ENCODE measurements around the gene CCDC88B. TPM values are rescaled to one million over a fixed set of nuclear protein-coding genes. Genes with fewer than 3 reads are reported as not detected.

The CCDC88B gene
- total and polyA plus RNA-seq, 10 of the 15 experiments (the other 5 are each of a cell fraction or from before 2014, with no cell fraction given), result 0.24 to 66.0 (median 19.2) TPM

GRCh38 chr11:64304316-64305072 lies 35.5 kb upstream of the CCDC88B start (continued):
- TF ChIP-seq, protein P1, sequence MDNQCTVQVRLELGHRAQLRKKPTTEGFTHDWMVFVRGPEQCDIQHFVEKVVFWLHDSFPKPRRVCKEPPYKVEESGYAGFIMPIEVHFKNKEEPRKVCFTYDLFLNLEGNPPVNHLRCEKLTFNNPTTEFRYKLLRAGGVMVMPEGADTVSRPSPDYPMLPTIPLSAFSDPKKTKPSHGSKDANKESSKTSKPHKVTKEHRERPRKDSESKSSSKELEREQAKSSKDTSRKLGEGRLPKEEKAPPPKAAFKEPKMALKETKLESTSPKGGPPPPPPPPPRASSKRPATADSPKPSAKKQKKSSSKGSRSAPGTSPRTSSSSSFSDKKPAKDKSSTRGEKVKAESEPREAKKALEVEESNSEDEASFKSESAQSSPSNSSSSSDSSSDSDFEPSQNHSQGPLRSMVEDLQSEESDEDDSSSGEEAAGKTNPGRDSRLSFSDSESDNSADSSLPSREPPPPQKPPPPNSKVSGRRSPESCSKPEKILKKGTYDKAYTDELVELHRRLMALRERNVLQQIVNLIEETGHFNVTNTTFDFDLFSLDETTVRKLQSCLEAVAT (IDR thresholded peaks at IDR 0.05), result peak; percentile 84
- TF ChIP-seq YBX1 (IDR thresholded peaks at IDR 0.05) (no peak), ZZZ3 (IDR thresholded peaks at IDR 0.05; ENCODE audit: control insufficient read depth, insufficient read length, low read depth) (no peak), CHD1 (IDR thresholded peaks at IDR 0.05; ENCODE audit: low read depth, low read length) (0 out of 2 replicates have a peak, but pooled peaks have one; percentile 46), CREB1 (IDR thresholded peaks at IDR 0.05; ENCODE audit: low read depth) (0 out of 2 replicates have a peak, but pooled peaks have one; percentile 32), BMI1 (IDR thresholded peaks at IDR 0.05; ENCODE audit: borderline replicate concordance) (no peak), MYB (IDR thresholded peaks at IDR 0.05; ENCODE audit: borderline replicate concordance, low read depth, low read length) (no peak), RB1 (IDR thresholded peaks at IDR 0.05; ENCODE audit: borderline replicate concordance) (peak; percentile 25; the same call in 1 of the 2 replicates), HSF1 (IDR thresholded peaks at IDR 0.05; ENCODE audit: low read depth, low read length) (no peak), ETV6 (conservative IDR thresholded peaks at IDR 0.05 in 1 of 2, IDR thresholded peaks at IDR 0.05 in 1 of 2; ENCODE audit: borderline replicate concordance in 1 of 2, low read depth in 1 of 2) (no peak), TAF1 (IDR thresholded peaks at IDR 0.05; ENCODE audit: borderline replicate concordance, low read depth, low read length) (no peak), MXI1 (IDR thresholded peaks at IDR 0.05; ENCODE audit: low read depth, low read length) (peak; percentile 79; the same call in 1 of the 2 replicates), POU2F2 (IDR thresholded peaks at IDR 0.05; ENCODE audit: borderline replicate concordance, low read depth, low read length) (0 out of 3 replicates have a peak, but pooled peaks have one; percentile 9), EP300 (IDR thresholded peaks at IDR 0.05; ENCODE audit: borderline replicate concordance in 1 of 2, control insufficient read depth in 1 of 2, low read depth in 2 of 2, low read length in 2 of 2) (no peak), JUNB (IDR thresholded peaks at IDR 0.05) (0 out of 2 replicates have a peak, but pooled peaks have one; percentile 12), NFXL1 (IDR thresholded peaks at IDR 0.05; ENCODE audit: borderline replicate concordance) (no peak)
- TF ChIP-seq, protein P2, sequence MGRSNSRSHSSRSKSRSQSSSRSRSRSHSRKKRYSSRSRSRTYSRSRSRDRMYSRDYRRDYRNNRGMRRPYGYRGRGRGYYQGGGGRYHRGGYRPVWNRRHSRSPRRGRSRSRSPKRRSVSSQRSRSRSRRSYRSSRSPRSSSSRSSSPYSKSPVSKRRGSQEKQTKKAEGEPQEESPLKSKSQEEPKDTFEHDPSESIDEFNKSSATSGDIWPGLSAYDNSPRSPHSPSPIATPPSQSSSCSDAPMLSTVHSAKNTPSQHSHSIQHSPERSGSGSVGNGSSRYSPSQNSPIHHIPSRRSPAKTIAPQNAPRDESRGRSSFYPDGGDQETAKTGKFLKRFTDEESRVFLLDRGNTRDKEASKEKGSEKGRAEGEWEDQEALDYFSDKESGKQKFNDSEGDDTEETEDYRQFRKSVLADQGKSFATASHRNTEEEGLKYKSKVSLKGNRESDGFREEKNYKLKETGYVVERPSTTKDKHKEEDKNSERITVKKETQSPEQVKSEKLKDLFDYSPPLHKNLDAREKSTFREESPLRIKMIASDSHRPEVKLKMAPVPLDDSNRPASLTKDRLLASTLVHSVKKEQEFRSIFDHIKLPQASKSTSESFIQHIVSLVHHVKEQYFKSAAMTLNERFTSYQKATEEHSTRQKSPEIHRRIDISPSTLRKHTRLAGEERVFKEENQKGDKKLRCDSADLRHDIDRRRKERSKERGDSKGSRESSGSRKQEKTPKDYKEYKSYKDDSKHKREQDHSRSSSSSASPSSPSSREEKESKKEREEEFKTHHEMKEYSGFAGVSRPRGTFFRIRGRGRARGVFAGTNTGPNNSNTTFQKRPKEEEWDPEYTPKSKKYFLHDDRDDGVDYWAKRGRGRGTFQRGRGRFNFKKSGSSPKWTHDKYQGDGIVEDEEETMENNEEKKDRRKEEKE (IDR thresholded peaks at IDR 0.05), result no peak
- TF ChIP-seq, protein P3, sequence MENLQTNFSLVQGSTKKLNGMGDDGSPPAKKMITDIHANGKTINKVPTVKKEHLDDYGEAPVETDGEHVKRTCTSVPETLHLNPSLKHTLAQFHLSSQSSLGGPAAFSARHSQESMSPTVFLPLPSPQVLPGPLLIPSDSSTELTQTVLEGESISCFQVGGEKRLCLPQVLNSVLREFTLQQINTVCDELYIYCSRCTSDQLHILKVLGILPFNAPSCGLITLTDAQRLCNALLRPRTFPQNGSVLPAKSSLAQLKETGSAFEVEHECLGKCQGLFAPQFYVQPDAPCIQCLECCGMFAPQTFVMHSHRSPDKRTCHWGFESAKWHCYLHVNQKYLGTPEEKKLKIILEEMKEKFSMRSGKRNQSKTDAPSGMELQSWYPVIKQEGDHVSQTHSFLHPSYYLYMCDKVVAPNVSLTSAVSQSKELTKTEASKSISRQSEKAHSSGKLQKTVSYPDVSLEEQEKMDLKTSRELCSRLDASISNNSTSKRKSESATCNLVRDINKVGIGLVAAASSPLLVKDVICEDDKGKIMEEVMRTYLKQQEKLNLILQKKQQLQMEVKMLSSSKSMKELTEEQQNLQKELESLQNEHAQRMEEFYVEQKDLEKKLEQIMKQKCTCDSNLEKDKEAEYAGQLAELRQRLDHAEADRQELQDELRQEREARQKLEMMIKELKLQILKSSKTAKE (IDR thresholded peaks at IDR 0.05; ENCODE audit: low read depth, poor library complexity, severe bottlenecking), result peak; percentile 58
- TF ChIP-seq, protein P4, sequence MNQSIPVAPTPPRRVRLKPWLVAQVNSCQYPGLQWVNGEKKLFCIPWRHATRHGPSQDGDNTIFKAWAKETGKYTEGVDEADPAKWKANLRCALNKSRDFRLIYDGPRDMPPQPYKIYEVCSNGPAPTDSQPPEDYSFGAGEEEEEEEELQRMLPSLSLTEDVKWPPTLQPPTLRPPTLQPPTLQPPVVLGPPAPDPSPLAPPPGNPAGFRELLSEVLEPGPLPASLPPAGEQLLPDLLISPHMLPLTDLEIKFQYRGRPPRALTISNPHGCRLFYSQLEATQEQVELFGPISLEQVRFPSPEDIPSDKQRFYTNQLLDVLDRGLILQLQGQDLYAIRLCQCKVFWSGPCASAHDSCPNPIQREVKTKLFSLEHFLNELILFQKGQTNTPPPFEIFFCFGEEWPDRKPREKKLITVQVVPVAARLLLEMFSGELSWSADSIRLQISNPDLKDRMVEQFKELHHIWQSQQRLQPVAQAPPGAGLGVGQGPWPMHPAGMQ (IDR thresholded peaks at IDR 0.05; ENCODE audit: borderline replicate concordance), result no peak
